BJ (cell line): ENCODE measurements around the gene ACAP1. TPM values are rescaled to one million over a fixed set of nuclear protein-coding genes. Genes with fewer than 3 reads are reported as not detected.

Experiments
- CTCF ChIA-PET: fragments of 350-600 bp; formaldehyde crosslinking; extraction: SDS; loops from one replicate; lab custom pipeline; 2021; ENCODE audit warnings: antibody characterized with exemption, inconsistent platforms; lab: Yijun Ruan, JAX
- POLR2A ChIA-PET: fragments of 300-600 bp; sonication (Branson Sonifier 250); formaldehyde crosslinking; extraction: SDS; loops from one replicate; lab custom pipeline; 2021; ENCODE audit warnings: antibody characterized with exemption; lab: Charles Lee
- DNase-seq: peaks from one replicate; pipeline ENCODE4 v3.0.0-alpha.2; 2011; ENCODE audit warnings: low read depth
- H3K27me3 ChIP-seq: 2 replicates; pipeline ENCODE4 v1.6.0; 2011; ENCODE audit warnings: low read length; ENCODE audit not compliant: control insufficient read depth, insufficient read depth
- H3K36me3 ChIP-seq: 2 replicates; pipeline ENCODE4 v1.5.1; 2011; ENCODE audit warnings: low read length; ENCODE audit not compliant: control insufficient read depth, insufficient read depth
- H3K4me3 ChIP-seq: 2 replicates; pipeline ENCODE4 v1.5.1; 2011; ENCODE audit warnings: low read depth, mild to moderate bottlenecking, control low read depth, low read length
- CTCF ChIP-seq: IDR thresholded peaks from 2 replicates; pipeline ENCODE4 v1.5.1; 2011; ENCODE audit warnings: low read depth, mild to moderate bottlenecking, control low read depth, inconsistent platforms, low read length, moderate library complexity; ENCODE audit not compliant: insufficient read depth
- polyA plus RNA-seq: library from polyadenylated mRNA; depleted of rRNA; stranded (reverse); fragments of >200 nt; gene quantifications from 2 replicates; pipeline ENCODE4 v1.2.3, GENCODE V29; 2011

ACAP1 gene
- polyA plus RNA-seq, 1 experiment, result 1.7 TPM

DNA sequence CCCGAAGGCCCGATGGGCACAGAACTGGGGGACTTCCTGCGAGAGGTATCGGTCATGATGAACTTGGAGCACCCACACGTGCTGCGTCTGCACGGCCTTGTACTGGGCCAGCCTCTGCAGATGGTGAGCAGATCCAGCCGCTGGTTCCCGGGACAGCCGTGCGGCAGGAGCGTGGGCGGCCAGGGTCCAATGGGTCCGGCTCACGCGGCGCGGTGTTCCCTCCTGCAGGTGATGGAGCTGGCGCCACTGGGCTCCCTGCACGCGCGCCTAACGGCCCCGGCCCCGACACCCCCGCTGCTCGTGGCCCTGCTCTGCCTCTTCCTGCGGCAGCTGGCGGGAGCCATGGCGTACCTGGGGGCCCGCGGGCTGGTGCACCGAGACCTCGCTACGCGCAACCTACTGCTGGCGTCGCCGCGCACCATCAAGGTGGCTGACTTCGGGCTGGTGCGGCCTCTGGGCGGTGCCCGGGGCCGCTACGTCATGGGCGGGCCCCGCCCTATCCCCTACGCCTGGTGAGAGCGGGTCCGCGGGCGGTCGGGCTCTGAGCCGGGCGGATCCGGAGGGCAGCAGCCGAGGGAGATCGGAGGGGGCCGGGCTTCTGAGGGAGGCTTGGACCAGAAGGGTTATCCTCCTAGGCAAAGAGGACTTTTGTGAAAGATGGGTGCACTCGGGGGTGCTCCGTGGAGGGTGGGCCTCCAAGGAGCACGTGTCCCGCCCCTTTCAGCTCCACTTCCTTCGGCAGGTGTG lies 47.6 kb downstream of the ACAP1 start:
- Histone ChIP-seq H3K4me3 (peak overlapping the region; percentile 34), H3K36me3 (peaks cover 8% of the 10 kb centered on the region), H3K27me3 (peaks cover 8% of the 10 kb centered on the region)
- ChIA-PET POLR2A (no interaction called here), CTCF (interaction anchor here (1.1 to 5.7 kb wide), 2 partner anchors 28 to 46 kb away, joined by 3 to 26 read pairs; partner anchors contain the start of gene TMEM95)
- no peak for TF ChIP-seq CTCF
- DNase-seq, result no peak

DNA sequence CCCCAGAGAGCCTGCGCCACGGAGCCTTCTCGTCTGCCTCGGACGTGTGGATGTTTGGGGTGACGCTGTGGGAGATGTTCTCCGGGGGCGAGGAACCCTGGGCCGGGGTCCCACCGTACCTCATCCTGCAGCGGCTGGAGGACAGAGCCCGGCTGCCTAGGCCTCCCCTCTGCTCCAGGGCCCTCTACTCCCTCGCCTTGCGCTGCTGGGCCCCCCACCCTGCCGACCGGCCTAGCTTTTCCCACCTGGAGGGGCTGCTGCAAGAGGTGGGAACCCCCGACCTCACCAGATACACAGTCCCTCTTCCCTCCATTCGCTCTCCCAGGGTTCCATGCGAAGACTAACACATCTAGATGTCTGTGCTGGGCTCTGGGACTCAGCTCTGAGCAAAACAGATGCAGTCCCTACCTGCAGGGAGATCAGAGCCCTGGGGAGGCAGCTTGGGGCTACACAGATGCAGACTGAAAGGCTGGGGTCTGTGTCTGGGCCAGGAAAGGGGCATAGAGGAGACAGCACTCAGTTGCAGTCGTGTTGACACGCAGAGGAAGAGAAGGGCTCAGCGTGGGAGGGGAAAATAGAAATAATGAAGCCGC lies 48.3 kb downstream of the ACAP1 start:
- no peak for TF ChIP-seq CTCF
- ChIA-PET POLR2A (interaction anchor here (0.6 kb wide), 1 partner anchor 51 kb away, joined by 3 read pairs; the partner anchor contains the start of gene TMEM102), CTCF (interaction anchor here (1.1 to 5.7 kb wide), 4 partner anchors 8 to 52 kb away, joined by 3 to 26 read pairs (median 4); partner anchors contain the start of gene TMEM95)
- Histone ChIP-seq H3K27me3 (peaks cover 8% of the 10 kb centered on the region), H3K4me3 (peak overlapping the region; percentile 34), H3K36me3 (peaks cover 12% of the 10 kb centered on the region)
- no peak for DNase-seq

DNA sequence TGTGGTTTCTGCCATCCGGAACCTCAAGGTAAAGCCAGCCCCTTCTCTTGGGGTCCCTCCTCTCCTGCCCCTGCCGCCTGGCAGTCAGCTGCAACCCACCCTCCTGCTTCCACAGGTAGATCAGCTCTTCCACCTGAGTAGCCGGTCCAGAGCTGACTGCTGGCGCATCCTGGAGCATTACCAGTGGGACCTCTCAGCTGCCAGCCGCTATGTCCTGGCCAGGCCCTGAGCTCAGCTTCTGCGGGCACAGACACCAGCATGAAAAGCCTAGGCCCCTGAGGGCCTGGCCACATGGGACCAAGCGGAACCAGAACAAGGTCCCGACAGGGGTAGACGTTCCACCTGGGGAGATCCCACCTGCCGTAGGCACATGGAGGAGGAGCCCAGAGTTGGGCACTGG lies 52.5 kb downstream of the ACAP1 start:
- CTCF ChIA-PET, result interaction anchor here (0.8 to 1.2 kb wide), 3 partner anchors 15 to 172 kb away, joined by 3 to 4 read pairs (median 3); partner anchors contain the start of genes SENP3 and TMEM256
- POLR2A ChIA-PET, result no interaction called here
- no peak overlapping the region for H3K4me3 ChIP-seq
- no peak for TF ChIP-seq CTCF
- DNase-seq, result no peak
- no peaks in the 10 kb centered on the region for H3K27me3 ChIP-seq
- peaks cover 21% of the 10 kb centered on the region for H3K36me3 ChIP-seq

GRCh38 chr17:7389924-7390910 lies 53.9 kb downstream of the ACAP1 start:
- DNase-seq, result no peak
- no peaks in the 10 kb centered on the region for H3K27me3 ChIP-seq
- ChIA-PET POLR2A (no interaction called here), CTCF (interaction anchor here (0.8 to 1.7 kb wide), 2 partner anchors 34 to 95 kb away, joined by 3 to 4 read pairs; no protein-coding TSS in a partner anchor)
- H3K4me3 ChIP-seq, result no peak overlapping the region
- H3K36me3 ChIP-seq, result peaks cover 21% of the 10 kb centered on the region
- TF ChIP-seq CTCF, result no peak
